ENCODE data around the gene MKLN1.
"Not testable (repeated sequence)": the region's sequence is repeated elsewhere in the genome, so short reads cannot be mapped to it uniquely, and the experiment has no call there.

MKLN1 gene

GRCh38 chr7:131403322-131403721 is 75.6 kb downstream of the MKLN1 start:
- DNase-seq, result no peak

DNA sequence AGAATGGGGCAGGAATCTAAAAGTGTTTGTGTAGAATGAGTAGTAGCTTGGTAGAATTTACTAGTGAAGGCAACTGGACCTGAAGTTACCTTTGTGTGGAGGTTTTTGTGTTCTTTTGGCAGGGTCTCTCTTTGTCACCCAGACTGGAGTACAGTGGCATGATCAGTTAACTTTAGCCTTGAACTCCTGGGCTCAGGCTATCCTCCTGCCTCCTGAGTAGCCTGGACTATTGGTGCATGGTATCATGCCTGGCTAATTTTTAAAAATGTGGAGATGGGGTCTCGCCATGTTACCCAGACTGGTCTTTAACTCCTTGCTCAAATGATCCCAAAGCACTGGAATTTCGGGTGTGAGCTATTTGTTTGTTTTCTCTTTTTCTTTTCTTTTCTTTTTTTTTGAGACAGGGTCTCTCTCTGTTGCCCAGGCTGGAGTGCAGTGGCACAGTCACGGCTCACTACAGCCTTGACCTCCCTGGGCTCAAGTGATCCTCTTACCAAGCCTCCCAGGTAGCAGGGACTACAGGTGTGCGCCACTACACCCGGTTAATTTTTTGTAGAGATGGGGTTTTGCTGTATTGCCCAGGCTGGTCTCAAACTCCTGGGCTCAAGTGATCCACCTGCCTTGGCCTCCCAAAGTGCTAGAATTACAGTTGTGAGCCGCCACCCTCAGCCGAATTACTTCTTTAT is 76.7 kb downstream of the MKLN1 start:
- no peak for DNase-seq

DNA sequence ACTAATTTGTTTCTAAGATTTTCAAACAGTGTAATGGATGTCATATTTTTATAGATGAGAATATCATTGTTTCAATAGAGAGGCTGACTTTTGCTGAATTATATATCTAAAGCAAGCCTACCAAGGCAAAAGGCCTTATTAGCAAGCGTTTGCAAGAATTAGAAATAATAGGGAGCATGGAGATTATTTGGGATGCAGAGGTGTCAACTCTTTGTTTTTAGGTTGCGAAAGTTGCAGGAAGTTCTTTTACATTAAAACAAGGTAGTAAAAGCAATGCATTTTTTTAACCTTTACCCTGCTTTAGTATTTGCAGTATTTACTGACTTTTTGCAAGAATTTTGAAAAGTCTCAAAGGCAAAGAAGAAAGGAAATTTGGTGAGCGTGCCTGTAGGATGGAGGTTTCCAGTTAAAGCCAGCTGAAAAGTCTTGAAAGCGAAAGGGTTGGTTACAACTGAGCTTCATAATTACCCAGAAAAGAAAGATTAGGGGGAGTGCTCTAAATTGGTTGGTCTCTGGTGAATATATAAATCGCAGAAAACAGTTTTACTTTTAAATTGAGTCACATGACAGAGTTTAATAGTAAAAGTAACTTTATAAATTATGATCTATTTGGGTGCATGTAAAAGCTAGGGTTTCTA is 81.6 kb downstream of the MKLN1 start:
- DNase-seq, result no peak

GRCh38 chr7:131412031-131412430 is 84.4 kb downstream of the MKLN1 start:
- DNase-seq, result no peak

DNA sequence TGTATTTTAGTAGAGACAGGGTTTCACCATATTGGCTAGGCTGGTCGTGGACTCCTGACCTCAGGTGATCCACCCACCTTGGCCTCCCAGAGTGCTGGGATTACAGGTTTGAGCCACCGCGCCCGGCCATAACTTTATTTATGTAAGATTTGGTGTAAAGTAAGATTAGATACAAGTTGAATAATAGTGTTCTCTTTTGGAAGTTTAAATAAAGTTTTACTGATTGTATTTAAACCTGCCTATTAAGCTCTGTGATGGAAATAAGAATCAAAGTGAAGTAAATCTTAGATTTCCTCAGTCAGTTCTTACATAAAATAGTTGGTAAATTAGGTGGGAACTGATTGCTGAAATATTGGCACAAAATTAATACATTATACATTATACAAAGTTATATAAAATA is 86.0 kb downstream of the MKLN1 start:
- no peak for DNase-seq

GRCh38 chr7:131424219-131424822 is 96.6 kb downstream of the MKLN1 start:
- peak; percentile 29 to 30 for DNase-seq

DNA sequence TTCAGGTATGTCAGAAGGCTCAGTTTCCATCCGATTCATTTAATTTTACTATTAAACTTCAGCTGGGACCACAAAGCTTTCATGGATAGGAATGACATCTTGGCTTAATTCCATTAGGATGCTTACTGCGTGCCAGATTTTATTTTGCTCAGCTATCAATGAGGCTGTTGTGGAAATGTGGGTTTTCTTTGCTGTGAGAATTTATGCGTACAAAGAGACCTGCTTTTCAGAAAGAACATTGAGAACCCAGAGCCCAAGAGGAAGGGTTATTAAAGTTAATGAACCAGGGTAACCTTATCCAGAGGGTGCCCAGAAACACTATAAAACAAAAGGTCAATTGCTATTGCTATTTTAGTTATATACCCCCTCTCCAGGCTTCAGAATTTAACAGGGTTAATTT is 98.3 kb downstream of the MKLN1 start:
- no peak for DNase-seq

GRCh38 chr7:131430826-131431225 is 103.2 kb downstream of the MKLN1 start:
- not testable (repeated sequence) for DNase-seq

- DNase-seq, result no peak
These were observed 103.6 kb downstream of the MKLN1 start for GRCh38 chr7:131431289-131431688.

DNA sequence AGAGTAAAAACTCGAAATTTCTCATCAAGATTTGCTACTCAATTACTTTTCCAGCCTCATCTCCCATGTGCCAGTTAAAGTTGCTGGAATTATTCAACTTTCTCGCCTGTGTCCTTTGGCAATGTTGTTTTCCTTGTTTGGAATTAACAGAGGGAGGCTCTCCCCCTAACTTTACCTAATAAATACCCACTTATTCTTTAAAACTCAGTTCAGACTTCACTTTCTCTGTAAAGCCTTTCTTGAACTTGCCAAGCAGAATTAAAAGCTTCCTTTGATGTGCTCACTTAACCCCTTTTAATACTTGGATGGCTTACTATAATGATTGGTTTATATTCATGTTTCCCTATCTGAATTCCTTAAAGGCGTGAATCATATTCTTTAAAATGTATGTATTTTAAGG is 104.1 kb downstream of the MKLN1 start:
- DNase-seq, result no peak

DNA sequence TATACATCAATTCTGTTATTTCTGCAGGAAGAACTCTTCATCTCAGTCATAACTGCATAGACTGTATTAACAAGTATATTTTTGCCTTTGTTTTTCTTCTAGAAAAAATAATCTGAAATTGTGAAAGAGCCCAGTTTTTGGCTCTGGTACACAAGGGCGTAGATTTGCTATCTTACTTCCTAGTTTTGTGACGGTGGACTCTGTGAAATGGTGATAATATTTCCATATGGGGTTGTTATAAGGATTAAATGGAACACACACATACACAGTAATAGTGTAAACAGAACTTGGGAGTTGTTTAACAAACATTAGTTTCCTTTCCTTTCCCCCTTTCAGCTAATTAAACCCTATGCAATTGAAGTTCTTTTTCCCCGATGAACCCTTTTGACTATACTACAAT is 108.7 kb downstream of the MKLN1 start:
- no peak for DNase-seq

DNA sequence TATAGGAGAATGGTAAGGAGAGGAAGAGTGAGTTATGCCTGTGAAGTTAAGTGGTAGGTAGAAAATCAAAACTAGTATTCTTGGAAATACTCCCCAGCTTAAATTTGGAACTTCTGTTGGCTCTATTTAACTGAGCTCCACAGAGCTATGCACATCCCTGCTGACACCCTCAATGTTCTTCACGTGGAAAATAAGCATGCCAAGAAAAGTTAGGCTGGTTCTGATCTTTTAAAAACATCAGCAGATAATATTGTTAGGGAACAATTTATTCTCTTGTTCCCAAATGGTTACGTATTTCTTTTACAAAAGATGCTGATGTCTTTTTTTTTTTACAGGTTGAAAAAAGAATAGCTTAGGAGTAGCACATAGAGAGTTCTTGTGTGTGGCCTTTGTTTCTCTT is 111.3 kb downstream of the MKLN1 start:
- DNase-seq, result no peak

GRCh38 chr7:131443496-131443895 is 115.8 kb downstream of the MKLN1 start:
- DNase-seq, result no peak

DNA sequence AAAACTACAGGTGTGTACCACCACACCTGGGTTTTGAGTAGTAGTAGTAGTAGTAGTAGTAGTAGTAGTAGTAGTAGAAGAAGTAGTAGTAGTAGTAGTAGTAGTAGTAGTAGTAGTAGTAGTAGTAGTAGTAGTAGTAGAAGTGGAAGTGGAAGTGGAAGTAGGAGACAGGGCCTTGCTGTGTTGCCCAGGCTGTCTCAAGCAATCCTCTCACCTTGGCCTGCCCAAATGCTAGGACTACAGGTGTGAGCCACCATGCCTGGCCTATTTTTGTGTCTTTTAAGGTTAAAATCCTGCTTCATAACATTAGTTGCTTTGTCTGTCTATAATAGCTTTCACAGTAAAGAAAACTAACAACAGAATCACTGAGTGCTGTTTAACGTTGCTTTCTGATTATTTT is 117.0 kb downstream of the MKLN1 start:
- no peak for DNase-seq

- DNase-seq, result no peak
These were observed 121.8 kb downstream of the MKLN1 start for GRCh38 chr7:131449373-131449902.

DNA sequence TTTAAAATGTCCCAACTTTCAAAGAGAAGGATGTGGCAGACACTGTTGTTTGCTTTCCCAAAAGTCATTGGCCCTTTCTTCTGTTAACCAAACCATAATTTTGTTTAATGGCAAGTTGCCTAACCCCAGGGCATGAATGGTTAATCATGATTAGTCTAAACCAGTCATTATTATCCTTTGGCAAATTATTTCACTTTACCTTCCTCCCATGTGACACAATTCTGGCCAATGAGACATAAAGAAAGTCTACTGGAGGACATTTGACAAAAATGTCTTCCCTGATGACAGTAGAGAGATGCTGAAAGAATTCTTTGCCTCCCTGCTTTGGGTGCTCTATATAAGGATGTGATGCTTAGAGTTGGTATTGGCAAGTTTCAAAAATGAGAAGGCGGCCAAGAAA is 126.8 kb downstream of the MKLN1 start:
- DNase-seq, result no peak

DNA sequence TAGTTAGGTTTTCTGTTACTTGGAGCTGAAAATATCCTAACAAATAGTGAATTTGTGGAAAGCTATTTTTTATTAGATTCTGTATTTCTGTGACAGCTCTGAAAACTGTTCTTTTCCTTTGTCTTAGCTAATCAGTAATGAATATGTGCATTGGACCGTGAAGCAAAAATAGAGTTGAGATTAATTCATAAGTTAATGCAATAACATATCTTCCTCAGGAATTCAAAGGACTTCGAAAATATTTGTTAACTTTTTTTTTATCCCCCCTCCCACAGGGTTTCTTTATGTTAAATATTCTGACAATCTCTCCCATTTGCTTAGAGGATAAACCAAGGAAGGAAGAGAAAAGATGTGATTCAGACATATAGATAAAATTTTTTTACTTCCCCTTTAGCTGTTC is 127.3 kb downstream of the MKLN1 start:
- no peak for DNase-seq

DNA sequence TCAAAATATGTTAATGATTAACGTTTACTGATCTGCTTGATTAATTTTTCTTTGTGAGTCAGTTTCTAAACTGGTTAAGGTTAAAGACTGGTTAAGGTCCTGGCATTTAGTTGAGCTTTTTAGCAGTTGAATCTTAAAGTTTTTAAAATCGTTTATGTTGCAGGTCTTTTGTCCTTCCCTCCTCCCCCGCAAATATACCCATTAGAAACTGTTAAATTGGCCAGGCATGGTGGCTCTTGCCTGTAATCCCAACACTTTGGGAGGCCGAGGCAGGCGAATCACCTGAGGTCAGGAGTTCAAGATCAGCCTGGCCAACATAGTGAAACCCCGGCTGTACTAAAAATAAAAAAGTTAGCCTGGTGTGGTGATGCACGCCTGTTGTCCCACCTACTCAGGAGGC is 127.9 kb downstream of the MKLN1 start:
- DNase-seq, result no peak

DNA sequence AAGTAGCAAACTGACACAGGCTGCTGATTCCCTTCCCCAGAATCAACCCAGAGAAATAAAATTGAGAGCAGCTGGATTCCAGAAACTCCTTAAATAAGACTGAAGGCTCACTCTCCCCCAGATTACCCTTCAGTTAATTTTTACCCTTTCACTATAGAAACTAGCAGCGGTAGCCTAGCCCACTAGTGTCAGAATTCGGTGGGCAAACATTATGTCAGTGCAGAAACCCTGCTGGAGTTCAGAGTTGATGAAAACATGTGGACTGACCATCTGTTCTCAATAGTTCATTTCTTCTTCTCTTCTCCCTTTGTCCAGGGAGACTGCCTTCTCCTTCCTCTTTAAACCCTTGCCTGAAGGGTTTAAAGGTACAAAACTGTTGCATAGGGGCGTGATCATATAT is 128.7 kb downstream of the MKLN1 start:
- DNase-seq, result no peak

GRCh38 chr7:131459256-131459655 is 131.6 kb downstream of the MKLN1 start:
- DNase-seq, result no peak

DNA sequence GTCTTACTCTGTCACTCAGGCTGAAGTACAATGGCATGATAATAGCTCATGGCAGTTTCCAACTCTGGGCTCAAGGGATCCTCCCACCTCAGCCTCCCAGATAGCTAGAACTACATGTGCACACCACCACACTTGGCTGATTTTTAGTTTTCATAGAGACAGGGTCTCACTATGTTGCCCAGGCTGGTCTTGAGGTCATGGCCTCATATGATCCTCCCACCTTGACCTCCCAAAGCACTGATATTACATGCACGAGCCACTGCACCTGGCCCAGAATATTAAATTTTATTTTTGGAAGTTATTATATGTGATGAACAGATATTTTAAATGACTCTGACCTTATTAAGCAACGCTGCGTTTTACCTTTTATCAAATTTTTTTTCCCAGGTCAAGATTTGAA is 134.4 kb downstream of the MKLN1 start:
- no peak for DNase-seq

DNA sequence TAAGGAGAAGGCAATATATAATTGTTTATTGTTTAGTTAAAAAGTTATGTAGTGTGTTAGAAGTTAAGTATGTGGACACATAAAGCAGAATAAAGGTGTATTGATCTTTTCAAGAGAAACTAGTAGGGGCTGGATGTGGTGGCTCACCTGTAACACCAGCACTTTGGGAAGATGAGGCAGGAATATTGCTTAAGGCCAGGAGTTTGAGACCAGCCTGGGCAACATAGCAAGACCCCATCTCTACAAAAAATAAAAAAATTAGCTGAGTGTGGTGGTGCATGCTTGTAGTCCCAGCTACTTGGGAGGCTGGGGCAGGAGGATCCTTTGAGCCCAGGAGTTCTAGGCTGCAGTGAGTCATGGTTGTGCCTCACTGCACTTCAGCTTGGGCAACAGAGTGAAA is 135.0 kb downstream of the MKLN1 start:
- DNase-seq, result not testable (repeated sequence)

GRCh38 chr7:131466735-131467365 is 139.2 kb downstream of the MKLN1 start:
- DNase-seq, result no peak

DNA sequence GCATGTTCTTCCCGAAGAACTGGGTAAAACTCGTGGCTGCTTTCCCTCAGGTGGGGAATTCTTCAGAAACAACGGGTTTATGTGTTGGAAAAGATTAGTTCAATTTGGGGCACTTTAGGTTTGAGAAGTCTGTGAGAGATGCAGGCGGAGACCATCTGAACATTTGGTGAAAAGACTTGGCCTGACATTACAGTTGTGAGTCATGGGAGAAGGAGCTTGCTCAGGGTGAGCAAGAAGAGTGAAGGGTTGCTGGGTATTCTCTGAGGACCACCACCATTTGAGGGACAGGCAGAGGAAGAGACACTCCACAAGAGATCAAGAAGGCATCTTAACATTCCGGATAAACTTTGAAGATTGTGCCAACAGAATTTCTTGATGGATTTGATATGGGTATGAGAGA is 140.1 kb downstream of the MKLN1 start:
- DNase-seq, result no peak

Measured in AML-193 (cell line).